A673 (cell line): ENCODE measurements around the gene INHA.

ENCODE experiments used
- CTCF ChIP-seq: fragments of 300-800, 200-600 bp; sonication (generic); conservative IDR thresholded peaks from 2 replicates; pipeline ENCODE4 v1.5.1; 2017; ENCODE audit warnings: low read depth, mild to moderate bottlenecking, antibody characterized with exemption, low read length, moderate library complexity, mixed read lengths
- EZH2 ChIP-seq: fragments of 200-600 bp; sonication (generic); IDR thresholded peaks from 2 replicates; pipeline ENCODE4 v1.6.1; 2017; ENCODE audit warnings: borderline replicate concordance, low read depth, mild to moderate bottlenecking, mixed read lengths, antibody characterized with exemption, low read length; ENCODE audit not compliant: poor library complexity, severe bottlenecking

- TF ChIP-seq CTCF, result no peak
- no peak for TF ChIP-seq EZH2
Measured at GRCh38 chr2:219545943-219546352, 26.2 kb upstream of the INHA start.
